GM19238 (cell line): ENCODE results near the gene LTBP2.

Source experiments
- DNase-seq: peaks from one replicate; pipeline ENCODE4 v3.0.0; 2011; ENCODE audit warnings: low spot score; ENCODE audit not compliant: insufficient read length

LTBP2 gene

DNA sequence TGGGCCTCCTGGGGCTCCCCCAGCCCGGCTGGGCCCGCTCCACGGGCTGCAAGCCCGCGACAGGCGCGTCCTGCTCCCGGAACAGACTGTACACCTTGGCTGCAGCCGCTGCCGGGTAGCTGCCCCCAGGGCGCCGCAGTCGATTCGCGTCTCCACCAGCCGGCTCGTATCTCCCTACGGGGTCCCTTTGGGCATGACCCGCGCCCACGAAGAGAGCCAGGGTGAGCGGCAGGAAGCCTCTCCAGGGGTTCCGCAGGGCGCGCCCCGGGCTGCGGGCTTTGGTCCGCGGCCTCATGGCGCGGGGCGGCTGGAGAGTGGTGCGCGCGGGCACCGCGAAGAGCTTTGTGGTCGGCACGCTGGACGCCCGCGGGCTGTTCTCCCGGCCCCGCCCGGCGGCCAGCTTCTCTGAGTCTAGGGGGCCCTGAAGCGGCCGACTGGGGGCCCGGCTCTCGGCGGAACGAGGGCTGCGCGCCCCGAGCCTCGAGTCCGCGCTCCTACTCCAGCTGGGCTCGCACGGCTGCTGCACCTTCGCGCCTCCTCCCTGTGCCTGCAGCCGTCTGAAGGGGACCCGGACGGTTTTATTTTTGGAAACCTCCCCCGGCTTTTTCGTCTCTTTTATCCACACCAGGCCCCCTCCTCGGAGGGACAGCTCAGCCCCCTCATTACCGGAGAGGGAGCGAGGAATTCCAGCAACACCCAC, at the start of gene LTBP2:
Gene LTBP2 (minus strand): TSS at position 588 of the 700 bp plus-strand sequence. CDS start 293 bp downstream, at position 295.
- no peak for DNase-seq

DNA sequence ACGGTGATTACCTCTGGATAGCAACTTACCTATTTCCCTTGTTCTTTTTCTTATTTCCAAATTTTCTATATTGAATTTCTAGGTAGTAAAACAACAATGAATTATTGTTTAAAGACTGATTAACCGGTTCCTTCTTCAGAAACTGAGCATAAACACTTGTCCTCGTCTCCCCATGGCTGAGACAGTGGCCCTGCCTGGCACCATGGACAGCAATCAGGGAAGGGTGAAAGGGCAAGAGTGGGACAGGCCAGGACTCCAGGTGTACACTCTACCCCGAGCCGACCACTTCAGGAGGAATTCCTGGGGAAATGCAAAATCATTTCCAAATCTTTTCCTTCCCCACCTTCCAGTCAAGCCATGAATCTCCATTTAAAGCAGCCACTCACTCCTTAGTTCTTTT, 48.8 kb upstream of the LTBP2 start:
- DNase-seq = no peak

DNA sequence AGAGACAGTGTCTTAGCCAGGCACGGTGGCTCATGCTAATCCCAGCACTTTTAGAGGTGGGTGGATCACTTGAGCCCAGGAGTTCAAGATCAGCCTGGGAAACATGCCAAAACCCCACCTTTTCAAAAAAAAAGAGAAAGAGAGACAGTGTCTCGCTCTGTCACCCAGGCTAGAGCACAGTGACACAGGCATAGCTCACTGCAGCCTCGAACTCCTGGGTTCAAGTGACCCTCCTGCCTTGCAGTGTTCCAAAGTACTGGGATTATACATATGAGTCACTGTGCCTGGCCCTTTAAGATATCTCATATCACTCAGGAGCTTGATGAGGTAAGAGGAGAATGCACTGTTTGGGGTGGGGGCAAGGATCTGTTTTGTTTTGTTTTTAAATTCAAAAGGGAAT, 48.1 kb upstream of the LTBP2 start:
- DNase-seq = no peak

DNA sequence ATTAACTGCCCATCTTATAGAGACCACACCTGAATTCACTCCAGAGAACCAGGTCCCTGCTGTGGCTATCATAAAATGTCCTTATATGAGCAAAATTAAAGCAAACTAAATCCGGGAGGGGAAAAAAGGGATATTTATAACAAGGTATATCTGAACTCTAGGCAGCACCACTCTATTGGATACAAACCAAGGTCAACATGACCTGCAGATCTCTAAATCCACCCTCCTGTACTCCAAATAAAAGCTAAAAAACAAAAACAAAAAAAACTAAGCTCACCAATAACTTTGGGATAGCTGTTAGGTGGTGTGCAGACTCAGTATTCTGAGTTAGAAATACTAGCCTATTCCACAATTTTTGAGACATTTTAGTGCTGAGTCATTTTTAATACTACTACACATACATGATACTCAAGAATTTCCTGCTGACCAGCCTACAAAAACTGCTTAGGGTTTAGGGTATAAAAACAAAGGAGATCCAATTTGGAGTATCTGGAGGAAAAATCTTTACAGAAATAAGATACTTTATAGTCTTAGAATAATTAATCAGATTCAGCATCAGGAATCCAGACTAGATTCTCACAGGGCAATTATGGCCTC, 46.6 kb upstream of the LTBP2 start:
- no peak for DNase-seq

DNA sequence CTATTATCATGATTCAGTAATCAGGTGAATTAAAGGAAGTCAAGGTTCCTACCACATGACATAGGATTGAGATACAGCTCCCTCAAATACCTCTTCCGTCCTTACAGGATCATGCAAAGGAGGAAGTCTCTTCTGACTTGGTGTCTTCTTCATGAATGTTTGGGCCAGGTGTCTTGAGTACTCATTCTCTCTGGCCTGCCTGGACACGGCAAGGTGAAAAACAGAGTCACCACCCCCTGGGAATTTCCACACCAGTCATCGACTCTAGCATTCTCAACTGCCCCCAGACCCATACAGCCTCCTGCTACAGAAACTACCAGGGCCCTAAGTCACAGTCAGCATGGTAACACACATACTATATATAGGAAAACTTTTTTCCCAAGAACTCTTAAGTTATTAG, 44.9 kb upstream of the LTBP2 start:
- no peak for DNase-seq

DNA sequence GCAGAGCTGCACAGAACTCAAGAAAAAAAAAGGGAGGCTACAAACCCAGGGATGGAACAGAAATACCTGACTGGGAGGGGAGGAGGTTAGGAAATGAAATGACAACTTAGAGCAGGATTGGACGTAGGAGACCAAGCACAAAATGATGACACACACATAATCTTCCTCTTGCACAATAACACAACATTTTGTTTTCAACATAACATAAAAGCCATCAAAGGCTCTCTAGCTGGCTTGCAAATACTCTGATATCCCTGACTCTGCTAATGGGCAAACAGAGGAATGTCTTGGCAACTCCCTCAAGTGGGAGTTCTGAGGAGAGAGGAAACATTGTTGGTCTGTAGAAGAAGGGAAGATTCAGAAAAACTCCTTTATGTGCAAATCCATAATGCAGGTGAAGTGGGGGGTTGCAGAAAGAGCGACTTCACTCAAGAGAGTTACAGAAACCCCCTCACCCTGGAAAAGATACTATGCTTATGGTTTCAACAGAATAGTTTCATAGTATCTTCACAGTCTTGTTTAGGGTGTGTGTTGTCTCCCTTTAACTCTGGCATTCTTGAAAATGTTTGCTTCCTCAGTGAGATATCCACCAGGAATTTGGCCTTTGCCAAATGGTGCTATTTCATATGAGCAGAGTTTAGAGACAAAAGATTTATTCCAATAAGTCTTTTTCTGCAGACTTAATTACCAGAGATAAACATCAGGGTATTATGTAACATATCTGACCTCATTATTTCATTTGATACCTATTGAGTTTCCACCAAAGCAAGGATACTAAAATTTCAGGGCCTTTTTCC, 43.8 kb upstream of the LTBP2 start:
- no peak for DNase-seq

DNA sequence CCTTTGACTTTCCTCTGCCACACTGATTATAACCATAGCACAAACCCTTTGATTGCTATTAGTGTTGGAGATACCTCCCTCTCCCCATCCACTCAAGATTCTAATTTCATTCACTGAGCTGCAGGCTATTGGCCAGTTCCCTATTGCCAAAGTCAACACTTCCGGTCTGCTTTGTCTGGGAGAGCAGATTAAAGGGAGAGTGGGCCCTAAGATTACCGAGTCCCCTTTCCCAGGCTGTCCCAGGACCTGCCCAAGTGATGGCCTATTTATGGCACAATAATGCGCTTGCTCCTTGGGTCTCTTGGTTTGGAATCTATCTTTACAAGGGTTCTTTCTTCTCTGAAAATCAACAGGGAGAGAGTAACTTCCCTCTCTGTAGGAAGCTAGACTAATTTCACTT, 42.9 kb upstream of the LTBP2 start:
- no peak for DNase-seq

DNA sequence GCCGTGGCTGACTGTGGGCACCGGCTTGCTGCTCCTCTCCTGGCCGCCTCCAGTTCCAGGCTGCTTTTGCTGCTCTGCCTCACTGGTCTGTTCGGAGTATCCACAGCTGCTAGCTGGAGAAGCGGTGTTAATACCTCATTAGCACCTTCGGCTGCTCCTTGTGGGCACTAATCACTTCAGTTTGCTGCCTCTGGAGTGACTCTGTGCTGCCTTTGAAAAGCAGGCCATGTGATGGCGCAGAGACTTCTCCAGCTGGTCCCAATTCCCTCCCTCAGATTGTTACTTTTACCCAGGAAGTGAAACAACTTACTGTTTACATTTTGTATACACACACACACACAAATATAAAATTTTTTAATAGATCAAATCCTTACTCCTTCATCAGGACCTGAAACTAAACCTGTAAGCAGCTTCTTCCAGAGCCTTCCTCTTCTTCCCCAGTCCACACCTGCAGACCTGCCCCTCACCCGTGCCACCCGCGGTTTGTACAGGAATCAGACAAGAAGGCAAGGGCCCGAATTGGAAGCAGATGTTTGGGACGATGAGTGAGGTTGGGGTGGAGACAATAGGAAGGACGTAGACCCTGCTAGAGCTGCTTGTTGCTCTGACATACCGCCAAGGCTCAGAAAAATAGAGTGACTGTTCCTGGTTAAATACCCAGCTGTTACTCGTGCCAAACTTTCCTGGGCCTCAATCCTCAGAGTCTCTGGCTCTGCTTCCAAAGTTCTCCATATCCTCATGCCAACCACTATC, 41.5 kb upstream of the LTBP2 start:
- DNase-seq = no peak

DNA sequence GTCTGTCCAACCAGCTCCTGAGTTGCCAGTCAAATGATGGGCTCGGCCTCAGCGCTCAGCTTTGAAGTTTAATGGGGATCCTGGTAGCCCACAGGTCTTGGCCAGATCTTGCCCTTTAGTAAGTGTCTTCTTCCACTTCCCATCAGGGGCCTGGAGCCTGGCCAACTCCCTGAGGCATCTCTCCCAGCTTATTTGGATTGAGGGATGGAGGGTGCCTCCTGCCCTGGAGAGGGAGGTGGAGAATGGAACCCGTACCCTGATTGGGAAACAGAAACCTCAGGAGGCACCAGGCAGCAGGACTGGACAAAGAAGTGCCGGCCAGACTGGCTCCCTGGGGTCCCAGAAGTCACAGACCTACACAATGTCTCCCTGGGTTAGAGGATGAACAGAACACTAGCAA, 40.5 kb upstream of the LTBP2 start:
- DNase-seq = no peak

DNA sequence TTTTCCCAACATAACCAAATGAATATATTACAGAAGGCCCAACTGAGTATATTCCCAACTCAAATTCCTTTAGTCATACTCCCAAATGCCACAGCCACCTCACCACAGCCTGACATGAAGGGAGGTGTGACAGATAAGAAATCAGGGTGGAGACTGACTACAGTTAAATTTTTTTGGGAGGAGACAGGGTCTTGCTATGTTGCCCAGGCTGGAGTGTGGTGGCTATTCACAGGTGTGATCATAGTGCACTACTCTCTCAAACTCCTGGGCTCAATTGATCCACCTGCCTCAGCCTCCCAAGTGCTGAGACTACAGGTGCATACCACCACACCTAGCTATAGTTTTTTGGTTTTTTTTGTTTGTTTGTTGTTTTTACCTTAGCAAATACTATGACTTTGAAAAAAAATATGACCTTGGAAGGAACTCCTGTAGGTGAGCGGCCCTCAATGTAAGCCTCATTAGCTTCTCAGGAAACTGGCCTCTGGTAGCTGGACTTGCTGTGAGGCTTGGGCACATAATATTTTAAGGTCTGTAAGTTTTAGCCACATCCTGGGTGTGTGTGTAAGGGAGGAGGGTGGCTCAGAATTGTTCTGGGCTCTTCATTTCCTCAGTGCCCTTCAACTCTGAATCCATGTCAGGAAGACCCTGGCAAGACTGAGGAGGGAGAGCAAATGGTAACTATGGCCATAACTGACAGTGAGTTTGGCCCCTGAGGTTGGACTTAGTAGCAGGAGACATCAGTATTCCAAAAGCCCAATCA, 39.1 kb upstream of the LTBP2 start:
- DNase-seq = no peak

DNA sequence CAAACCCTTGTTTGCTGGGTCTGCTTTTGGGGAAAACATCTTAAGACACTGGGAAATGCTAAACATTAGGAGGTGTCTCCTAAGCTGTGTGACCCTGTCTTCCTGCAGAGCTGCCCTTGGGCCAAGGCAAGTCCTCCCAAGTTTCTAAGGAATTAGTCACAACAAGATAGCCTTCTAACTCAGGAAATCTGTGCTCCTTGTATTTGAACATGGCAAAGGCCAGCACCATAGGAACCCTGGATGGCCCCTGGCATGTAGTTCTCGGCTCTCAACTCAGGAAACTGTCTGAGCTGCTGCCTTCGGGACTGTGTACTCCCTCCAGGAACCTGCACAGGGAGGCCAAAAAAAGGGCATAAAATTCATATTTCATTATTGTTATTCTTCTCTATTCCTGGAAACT, 37.6 kb upstream of the LTBP2 start:
- no peak for DNase-seq

DNA sequence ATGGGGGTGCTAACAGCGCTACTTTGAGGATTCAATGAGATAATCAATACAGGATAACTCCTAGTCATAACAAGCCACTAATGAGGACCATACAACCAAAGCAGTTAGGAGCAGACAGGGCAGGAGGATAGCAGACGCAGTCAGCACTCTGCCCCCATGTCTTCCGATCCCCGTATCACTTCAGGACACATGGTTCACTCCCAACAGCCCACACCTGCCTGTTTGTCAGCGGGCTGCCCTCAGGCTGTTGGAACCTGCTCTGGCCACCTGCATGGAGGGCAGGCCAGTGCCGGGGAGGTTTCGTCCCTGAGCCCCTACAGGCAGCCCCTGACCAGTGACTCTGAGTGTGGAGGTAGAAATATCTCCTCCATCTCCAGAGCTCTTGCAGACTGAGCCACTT, 37.1 kb upstream of the LTBP2 start:
- DNase-seq = no peak

DNA sequence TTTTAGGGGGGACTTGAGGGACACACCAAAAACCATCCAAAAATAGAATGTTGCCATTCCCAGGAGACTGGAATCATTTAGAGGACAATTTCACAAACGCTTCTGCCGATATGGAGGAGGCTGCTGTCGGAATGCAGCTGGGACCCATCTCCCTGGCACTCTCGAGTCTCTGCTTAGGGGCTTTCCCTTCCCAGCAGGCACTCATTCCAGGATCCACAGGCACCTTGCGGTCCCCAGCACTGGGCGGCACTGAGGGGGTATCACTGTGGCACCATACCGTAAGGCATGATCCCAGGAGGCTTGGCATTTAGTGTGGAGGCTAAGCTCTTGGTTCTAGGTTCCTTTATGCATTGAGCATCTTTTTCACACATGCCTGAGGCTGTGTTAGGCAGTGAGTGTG, 36.6 kb upstream of the LTBP2 start:
- DNase-seq = no peak

DNA sequence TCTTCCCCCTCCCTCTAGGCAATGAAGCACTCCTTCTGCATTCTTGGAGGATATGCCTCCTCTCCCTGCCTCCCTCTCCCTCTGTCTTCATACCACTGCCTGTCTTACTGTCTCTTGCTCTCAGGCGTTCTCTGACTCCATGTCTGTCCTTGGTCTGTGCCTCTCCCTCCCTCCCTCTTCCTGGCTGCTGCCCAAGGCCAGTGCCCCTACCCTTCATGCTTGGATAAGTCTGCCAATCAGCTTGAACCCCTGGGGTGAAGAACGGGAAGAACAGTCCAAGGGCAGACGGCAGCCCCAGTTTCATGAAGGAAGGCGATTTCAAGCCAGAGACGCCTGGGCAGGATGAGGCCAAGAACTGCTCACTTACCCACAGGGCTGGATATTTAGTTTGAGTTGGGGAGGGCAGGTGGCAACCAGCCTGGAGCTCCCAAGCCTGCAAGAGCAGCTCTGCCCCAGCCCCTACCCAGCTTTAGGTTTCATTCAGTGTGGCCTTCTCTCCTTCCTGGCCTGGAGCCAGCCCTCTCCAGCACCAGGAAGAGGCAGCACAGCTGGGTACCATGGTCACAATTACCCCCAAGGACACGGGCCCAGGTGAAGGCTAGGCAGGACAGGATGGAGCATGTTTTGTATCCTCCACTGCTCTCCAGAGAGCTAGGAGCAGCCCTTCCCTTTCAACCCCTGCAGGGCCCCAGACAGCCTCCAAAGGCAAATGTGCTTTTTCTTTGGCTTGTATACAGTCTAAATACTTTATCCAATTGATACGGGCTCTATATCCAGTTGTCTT, 35.8 kb upstream of the LTBP2 start:
- DNase-seq = no peak

DNA sequence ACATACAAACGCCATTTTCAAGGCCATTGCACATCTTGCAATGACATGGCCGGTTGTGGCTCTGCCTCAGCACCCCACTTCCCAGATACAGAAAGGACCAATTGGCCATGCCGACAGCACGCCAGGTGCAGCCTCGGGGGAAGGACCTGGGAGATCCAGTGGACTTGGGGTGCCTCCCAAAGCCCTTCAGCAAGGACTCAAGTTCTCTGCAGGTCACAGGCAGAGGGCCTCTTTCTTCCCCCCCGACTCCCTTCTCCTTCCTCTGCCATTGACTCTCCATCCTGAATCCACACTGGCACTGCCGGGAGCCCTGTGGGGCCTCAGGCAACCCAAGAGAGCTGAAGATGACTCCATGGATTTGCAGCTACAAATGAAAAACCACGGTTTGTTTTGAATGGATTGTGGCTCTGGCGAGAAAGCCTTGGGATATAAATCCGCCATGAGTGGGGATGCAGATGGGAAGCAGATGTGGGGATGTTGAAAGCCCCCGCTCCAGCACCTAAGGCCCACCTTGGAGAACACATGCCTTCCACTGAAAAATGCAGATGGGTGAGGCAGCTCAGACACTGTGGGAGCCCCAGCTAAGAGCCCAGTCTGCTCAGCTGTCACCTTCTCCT, 35.1 kb upstream of the LTBP2 start:
- DNase-seq = no peak

DNA sequence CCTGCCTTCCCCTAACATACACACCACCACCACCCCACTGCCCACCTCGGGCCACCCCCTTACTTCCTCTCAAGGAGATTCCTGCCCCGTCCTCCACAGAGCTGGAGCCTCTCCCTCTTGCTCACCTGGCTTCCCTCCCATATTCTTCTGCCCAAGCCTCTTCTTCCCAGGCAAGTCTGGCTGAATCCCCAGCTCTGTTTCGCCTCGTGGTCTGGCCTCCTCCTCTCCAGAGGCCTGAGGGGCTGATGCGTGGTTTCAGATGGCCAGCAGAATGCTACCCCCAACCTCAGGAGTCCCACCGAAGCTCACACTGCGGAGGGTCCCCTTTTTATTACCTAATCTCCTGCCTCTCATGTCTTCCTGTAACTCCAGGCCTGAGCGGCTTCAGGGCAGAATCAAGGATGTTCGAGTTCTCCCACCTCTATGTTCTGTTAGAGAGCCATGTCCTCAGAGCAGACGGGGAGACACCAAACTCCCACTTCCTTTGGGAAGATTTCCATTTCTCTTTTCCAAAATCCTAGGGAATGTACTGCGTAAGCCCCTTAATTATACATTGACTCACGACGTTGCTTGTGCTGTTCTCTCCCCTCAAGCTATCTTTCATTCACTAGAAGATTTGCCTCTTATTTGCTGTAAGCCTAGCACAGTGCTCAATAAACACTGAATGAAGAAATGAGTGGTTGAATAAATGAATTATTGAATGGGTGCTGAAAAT, 33.9 kb upstream of the LTBP2 start:
- no peak for DNase-seq

DNA sequence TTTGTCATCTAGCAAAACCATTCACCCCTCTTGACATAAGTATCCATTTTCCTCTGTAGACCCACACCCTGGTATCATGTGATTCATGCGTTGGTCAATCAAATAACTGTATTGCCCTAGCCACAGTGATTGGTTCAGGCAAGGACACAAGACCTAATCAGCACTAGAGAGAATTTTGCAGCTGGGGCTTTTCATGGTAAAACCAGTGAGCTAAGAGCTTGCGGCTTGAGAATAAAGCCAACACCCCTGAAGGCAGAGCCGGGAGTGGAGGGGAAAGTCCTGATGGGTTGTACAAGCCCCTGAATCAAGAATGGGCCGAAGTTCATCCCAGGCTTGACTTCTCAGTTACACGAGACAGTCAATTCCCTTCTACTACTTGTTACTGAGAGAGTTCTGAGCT, 33.2 kb upstream of the LTBP2 start:
- DNase-seq = no peak

DNA sequence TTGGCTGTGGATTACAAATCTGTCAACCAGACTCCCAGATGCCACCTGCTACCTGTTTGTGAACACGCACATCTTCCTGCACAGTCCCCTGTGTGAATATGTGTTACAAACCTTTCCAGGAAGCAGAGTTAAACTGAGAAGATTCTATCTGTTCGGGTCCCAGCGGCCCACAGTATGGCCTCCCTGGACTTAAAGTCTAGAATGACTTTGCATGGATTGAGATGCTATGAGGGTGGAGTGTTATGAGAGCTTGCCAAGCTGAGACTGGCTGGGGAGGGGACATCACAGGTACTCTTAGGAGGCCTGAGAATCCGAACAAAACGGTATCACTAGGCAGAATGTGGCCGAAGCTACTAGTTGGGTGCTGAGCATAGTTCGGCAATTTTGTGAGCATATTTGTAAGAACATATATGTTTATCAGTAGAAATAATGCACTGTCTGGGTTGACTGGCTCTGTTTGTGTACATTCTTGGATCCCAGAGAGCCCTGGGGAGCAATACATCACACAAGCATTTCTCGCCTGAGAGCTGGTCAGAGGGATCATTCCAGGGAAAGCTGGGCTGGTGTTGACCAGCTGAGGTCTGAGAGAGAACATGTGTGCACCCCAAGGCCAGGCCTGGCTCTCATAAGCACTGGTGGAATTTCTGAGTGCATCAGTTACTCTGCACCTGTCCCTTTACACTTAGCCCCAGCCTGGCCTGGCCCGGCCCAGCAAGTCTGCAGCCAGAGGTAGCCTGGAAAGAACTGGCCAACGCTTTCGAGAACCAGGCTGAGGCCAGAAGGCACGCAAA, 29.8 kb upstream of the LTBP2 start:
- DNase-seq = no peak

DNA sequence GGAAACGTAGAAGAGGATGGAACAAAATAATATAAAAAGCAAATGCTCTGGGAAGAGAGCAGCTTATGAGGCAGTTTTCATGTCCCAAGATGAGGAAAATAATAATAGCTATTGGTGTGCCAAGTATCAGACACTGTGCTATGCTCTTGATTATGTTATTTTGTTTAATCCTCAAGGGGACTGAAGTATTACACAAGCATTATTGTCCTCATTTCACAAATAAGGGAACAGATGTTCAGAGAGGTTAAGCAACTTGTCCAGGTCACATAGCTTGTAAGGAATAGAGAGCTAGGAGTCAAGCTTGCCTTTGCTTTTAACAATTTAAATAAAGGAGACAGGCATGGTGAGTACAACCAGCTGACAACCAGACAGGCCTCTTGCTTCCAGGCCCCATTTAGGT, 26.9 kb upstream of the LTBP2 start:
- no peak for DNase-seq
